Measurements from ENCODE around the gene EGR1. TPM values are rescaled to one million over a fixed set of nuclear protein-coding genes. Genes with fewer than 3 reads are reported as not detected.

Gene EGR1
- total and polyA plus RNA-seq, 2 of the 4 experiments (the other 2 are of a cell fraction) = 2.9 to 104 TPM

GRCh38 chr5:138492560-138493045 lies 27.3 kb downstream of the EGR1 start (continued):
- TF ChIP-seq SMC3 (IDR thresholded peaks at IDR 0.05; ENCODE audit: low read depth, low read length) = no peak

GRCh38 chr5:138495351-138495750 lies 30.1 kb downstream of the EGR1 start:
- POLR2A ChIA-PET (ENCODE audit: unreplicated experiment) = no interaction called here
- BruUV-seq (replicated peaks) = no TSS peak

More at GRCh38 chr5:138495351-138495750, 30.1 kb downstream of the EGR1 start:
- Histone ChIP-seq H2BK15ac (ENCODE audit: low read depth, low read length) (no peak overlapping the region), H3K79me1 (ENCODE audit: low read depth in 1 of 2, low read length in 2 of 2) (no peaks in the 10 kb centered on the region), H4K91ac (ENCODE audit: insufficient read depth, low read depth, low read length) (no peak overlapping the region), H4K20me1 (ENCODE audit: insufficient read depth, low read length) (no peaks in the 10 kb centered on the region), H3K56ac (ENCODE audit: extremely low read depth, insufficient read depth, low read length) (no peak overlapping the region), H4K8ac (ENCODE audit: low read depth in 2 of 2, low read length in 2 of 2) (no peak overlapping the region), H3K9me1 (ENCODE audit: insufficient read depth, low read length) (0 out of 2 replicates have a peak, but pooled peaks cover 5% of the 10 kb centered on the region), H3K4me2 (ENCODE audit: low read depth, low read length) (no peak overlapping the region), H3K9ac (ENCODE audit: low read depth, low read length) (no peak overlapping the region), H3K4ac (ENCODE audit: low read depth, low read length) (no peak overlapping the region), H4K5ac (ENCODE audit: low read depth, low read length) (no peak overlapping the region), H3K9me3 (ENCODE audit: control insufficient read depth, insufficient read depth, low read length) (no peaks in the 10 kb centered on the region), H3K36me3 (ENCODE audit: control insufficient read depth, insufficient read depth, low read length) (no peaks in the 10 kb centered on the region), H3K4me3 (ENCODE audit: insufficient read depth, low read depth, low read length) (no peak overlapping the region), H2AFZ (replicated peaks; ENCODE audit: low read length, poor library complexity) (no peak overlapping the region), H3K27me3 (ENCODE audit: control insufficient read depth, insufficient read depth, low read length) (peaks cover 11% of the 10 kb centered on the region; the same call in 1 of the 2 replicates), H2BK5ac (ENCODE audit: low read depth, low read length, poor library complexity, severe bottlenecking) (no peak overlapping the region), H3K18ac (ENCODE audit: low read depth, low read length) (no peak overlapping the region), H2AK5ac (ENCODE audit: low read depth, low read length) (no peak overlapping the region), H3K14ac (replicated peaks; ENCODE audit: low read depth, low read length) (no peak overlapping the region), H2BK20ac (ENCODE audit: low read depth, low read length) (no peak overlapping the region), H3K23ac (ENCODE audit: low read depth, low read length) (no peak overlapping the region), H2BK120ac (ENCODE audit: low read depth, low read length) (no peak overlapping the region), H2AK9ac (replicated peaks; ENCODE audit: low read depth, low read length, poor library complexity) (no peak overlapping the region), H3K4me1 (ENCODE audit: control insufficient read depth, insufficient read depth, low read length) (peaks cover 15% of the 10 kb centered on the region), H3K27ac (ENCODE audit: insufficient read depth, low read length) (no peak overlapping the region)
- in situ Hi-C loops (cut with MboI; ENCODE audit: low sequenced_read_pairs) = no loop called here
- peak; percentile 33 for DNase-seq
- CTCF ChIA-PET = interaction anchor here (0.7 kb wide), 1 partner anchor 52 kb away, joined by 3 read pairs; no protein-coding TSS in a partner anchor
- TF ChIP-seq BHLHE40 (IDR thresholded peaks at IDR 0.05; ENCODE audit: low read depth, low read length) = no peak
- TF ChIP-seq POLR2A (IDR thresholded peaks at IDR 0.05; ENCODE audit: low read depth, low read length) = no peak
- no peak for TF ChIP-seq SMC3 (IDR thresholded peaks at IDR 0.05; ENCODE audit: low read depth, low read length)
- WGBS, 2 experiments (ENCODE audit: extremely low coverage in 2 of 2, insufficient read length in 1 of 2) = no CpG with 5 or more reads among the region's 7 CpGs
- intact Hi-C loops (cut with micrococcal nuclease) = no loop called here
- dilution Hi-C loops (cut with HindIII; ENCODE audit: low sequenced_read_pairs, unreplicated experiment) = no loop called here
- ATAC-seq (ENCODE audit: low read depth) = no peak

Measured in IMR-90 (cell line).